WTC11 (cell line): Measurements from ENCODE around the gene NANOS2. TPM values are rescaled to one million over a fixed set of nuclear protein-coding genes. Genes with fewer than 3 reads are reported as not detected.

ENCODE experiments used
- ATAC-seq: fragments of 200-7000 bp; cut with Tn5 transposase; 2 replicates; pipeline ENCODE4 v1.10.0; 2021; ENCODE audit warnings: mild to moderate bottlenecking, moderate library complexity
- CTCF ChIA-PET: fragments of 300-600 bp; sonication (Branson Sonifier 250); formaldehyde crosslinking; loops from one replicate; lab custom pipeline; 2021; ENCODE audit warnings: antibody characterized with exemption; lab: Charles Lee
- POLR2A ChIA-PET: fragments of 350-600 bp; sonication (Branson Sonifier 250); formaldehyde crosslinking; loops from one replicate; lab custom pipeline; 2021; ENCODE audit warnings: antibody characterized with exemption; lab: Charles Lee
- DNase-seq: peaks from one replicate; pipeline ENCODE4 v3.0.0; 2021; ENCODE audit warnings: low spot score
- H3K27ac Mint-ChIP-seq: 2 replicates; pipeline ENCODE4 v1.8.0; 2021; ENCODE audit warnings: mixed read lengths
- H3K27me3 Mint-ChIP-seq: 2 replicates; pipeline ENCODE4 v1.8.0; 2021; ENCODE audit warnings: low read depth, mild to moderate bottlenecking, moderate library complexity, mixed read lengths
- H3K36me3 Mint-ChIP-seq: 2 replicates; pipeline ENCODE4 v1.8.0; 2021; ENCODE audit warnings: mixed read lengths
- H3K4me1 Mint-ChIP-seq: 2 replicates; pipeline ENCODE4 v1.8.0; 2022; ENCODE audit warnings: mixed read lengths
- H3K4me3 Mint-ChIP-seq: 2 replicates; pipeline ENCODE4 v1.8.0; 2021; ENCODE audit warnings: mild to moderate bottlenecking, moderate library complexity, mixed read lengths
- H3K9me3 Mint-ChIP-seq: 2 replicates; pipeline ENCODE4 v1.8.0; 2021; ENCODE audit warnings: mixed read lengths
- FOXP1 ChIP-seq: sonication (generic); formaldehyde crosslinking; IDR thresholded peaks from 2 replicates; pipeline ENCODE4 v1.8.0; 2022; ENCODE audit warnings: missing genetic modification reagents, mild to moderate bottlenecking, moderate library complexity, borderline replicate concordance
- GABPB1 ChIP-seq: sonication (generic); formaldehyde crosslinking; IDR thresholded peaks from 2 replicates; pipeline ENCODE4 v1.8.1; 2023; ENCODE audit warnings: mild to moderate bottlenecking, missing genetic modification reagents
- SMAD4 ChIP-seq: sonication (generic); formaldehyde crosslinking; IDR thresholded peaks from 2 replicates; pipeline ENCODE4 v1.8.0; 2022; ENCODE audit warnings: mild to moderate bottlenecking, missing genetic modification reagents
- ZNF138 ChIP-seq: sonication (generic); formaldehyde crosslinking; conservative IDR thresholded peaks from 2 replicates; pipeline ENCODE4 v1.8.1; 2022; ENCODE audit warnings: mild to moderate bottlenecking, moderate library complexity, missing genetic modification reagents
- total RNA-seq: library from RNA; stranded (reverse); gene quantifications from 3 replicates; pipeline ENCODE4 v1.2.3, GENCODE V29; 2021
- TF ChIP-seq, protein P1 (sequence below): fragments of 200-600 bp; IDR thresholded peaks from 2 replicates; pipeline ENCODE4 v1.8.0; 2022; ENCODE audit warnings: antibody characterized with exemption
- TF ChIP-seq, protein P2 (sequence below): sonication (generic); formaldehyde crosslinking; IDR thresholded peaks from 2 replicates; pipeline ENCODE4 v1.8.1; 2022; ENCODE audit warnings: mild to moderate bottlenecking, moderate library complexity, missing genetic modification reagents
- TF ChIP-seq, protein P3 (sequence below): fragments of 250-450 bp; sonication (Bioruptor Pico); IDR thresholded peaks from 2 replicates; pipeline ENCODE4 v1.9.0; 2021; ENCODE audit warnings: mild to moderate bottlenecking
- TF ChIP-seq, protein P4 (sequence below): sonication (generic); formaldehyde crosslinking; IDR thresholded peaks from 2 replicates; pipeline ENCODE4 v1.8.0; 2022; ENCODE audit warnings: mild to moderate bottlenecking, missing genetic modification reagents
- TF ChIP-seq, protein P5 (sequence below): sonication (generic); formaldehyde crosslinking; IDR thresholded peaks from 2 replicates; pipeline ENCODE4 v1.8.1; 2022; ENCODE audit warnings: mild to moderate bottlenecking, missing genetic modification reagents, moderate library complexity, borderline replicate concordance
- TF ChIP-seq, protein P6 (sequence below): fragments of 250-450 bp; sonication (Bioruptor Pico); IDR thresholded peaks from 2 replicates; pipeline ENCODE4 v1.9.0; 2021; ENCODE audit warnings: mild to moderate bottlenecking, borderline replicate concordance

NANOS2 gene
- total RNA-seq, 1 experiment from 2014 or later: 0.13 TPM

DNA sequence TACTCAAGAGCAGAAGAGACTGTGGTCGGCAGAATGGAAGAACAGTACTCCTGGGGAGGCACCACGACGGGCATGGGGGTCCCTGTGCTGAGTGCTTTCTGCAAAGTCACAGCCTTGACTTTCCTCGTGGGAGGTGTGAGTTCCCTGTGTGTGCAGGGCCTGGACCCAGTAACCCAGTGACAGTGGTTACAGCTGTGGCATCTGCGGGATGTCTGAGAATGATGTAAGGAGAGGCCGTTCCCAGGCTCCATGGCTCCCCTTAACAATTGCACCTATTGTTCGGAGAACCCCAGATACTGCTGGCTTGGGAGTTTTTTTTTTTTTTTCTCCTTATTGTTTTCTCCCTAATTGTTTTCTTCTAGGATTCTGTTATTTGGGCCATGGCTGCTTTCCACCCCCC, 5.1 kb upstream of the NANOS2 start:
- ATAC-seq (no peak), DNase-seq (no peak)
- Mint-ChIP-seq H3K27me3 (no peaks in the 10 kb centered on the region; the same call in 1 of the 2 replicates), H3K4me1 (no peaks in the 10 kb centered on the region), H3K27ac (no peak overlapping the region), H3K9me3 (no peaks in the 10 kb centered on the region), H3K4me3 (no peak overlapping the region), H3K36me3 (no peaks in the 10 kb centered on the region)
- ChIA-PET POLR2A (no interaction called here), CTCF (interaction anchor here (0.6 to 1.8 kb wide), 5 partner anchors 13 to 785 kb away, joined by 3 to 11 read pairs (median 3); no protein-coding TSS in a partner anchor)
- no peak for TF ChIP-seq SMAD4 (CRISPR knock-in tag)
- TF ChIP-seq, protein P1, sequence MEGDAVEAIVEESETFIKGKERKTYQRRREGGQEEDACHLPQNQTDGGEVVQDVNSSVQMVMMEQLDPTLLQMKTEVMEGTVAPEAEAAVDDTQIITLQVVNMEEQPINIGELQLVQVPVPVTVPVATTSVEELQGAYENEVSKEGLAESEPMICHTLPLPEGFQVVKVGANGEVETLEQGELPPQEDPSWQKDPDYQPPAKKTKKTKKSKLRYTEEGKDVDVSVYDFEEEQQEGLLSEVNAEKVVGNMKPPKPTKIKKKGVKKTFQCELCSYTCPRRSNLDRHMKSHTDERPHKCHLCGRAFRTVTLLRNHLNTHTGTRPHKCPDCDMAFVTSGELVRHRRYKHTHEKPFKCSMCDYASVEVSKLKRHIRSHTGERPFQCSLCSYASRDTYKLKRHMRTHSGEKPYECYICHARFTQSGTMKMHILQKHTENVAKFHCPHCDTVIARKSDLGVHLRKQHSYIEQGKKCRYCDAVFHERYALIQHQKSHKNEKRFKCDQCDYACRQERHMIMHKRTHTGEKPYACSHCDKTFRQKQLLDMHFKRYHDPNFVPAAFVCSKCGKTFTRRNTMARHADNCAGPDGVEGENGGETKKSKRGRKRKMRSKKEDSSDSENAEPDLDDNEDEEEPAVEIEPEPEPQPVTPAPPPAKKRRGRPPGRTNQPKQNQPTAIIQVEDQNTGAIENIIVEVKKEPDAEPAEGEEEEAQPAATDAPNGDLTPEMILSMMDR: no peak

DNA sequence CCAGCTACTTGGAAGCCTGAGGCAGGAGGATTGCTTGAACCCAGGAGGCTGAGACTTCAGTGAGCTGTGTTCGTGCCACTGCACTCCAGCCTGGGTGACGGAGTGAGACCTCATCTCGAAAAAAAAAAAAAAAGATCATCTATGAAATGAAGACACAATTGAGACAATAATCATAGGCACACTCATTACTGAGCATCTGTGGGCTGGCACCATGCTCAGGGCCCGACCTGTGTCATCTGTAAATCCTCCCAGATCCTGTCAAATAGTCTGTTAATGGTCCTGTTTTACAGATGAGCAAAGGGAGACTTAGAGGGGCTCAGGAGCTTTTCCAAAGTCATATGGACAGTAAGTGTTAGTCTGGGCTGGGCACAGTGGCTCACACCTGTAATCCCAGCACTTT, 4.1 kb upstream of the NANOS2 start:
- Mint-ChIP-seq H3K4me1 (no peaks in the 10 kb centered on the region), H3K36me3 (no peaks in the 10 kb centered on the region), H3K27me3 (no peaks in the 10 kb centered on the region; the same call in 1 of the 2 replicates), H3K9me3 (no peaks in the 10 kb centered on the region), H3K4me3 (no peak overlapping the region), H3K27ac (no peak overlapping the region)
- no peak for TF ChIP-seq ZNF138 (CRISPR knock-in tag)
- TF ChIP-seq FOXP1 (CRISPR knock-in tag): no peak
- DNase-seq (no peak), ATAC-seq (no peak)
- POLR2A ChIA-PET: interaction anchor here (0.6 kb wide), 1 partner anchor 31 kb away, joined by 4 read pairs; no protein-coding TSS in a partner anchor
- CTCF ChIA-PET: interaction anchor here (0.6 to 1.2 kb wide), 4 partner anchors 44 to 210 kb away, joined by 4 read pairs; no protein-coding TSS in a partner anchor

DNA sequence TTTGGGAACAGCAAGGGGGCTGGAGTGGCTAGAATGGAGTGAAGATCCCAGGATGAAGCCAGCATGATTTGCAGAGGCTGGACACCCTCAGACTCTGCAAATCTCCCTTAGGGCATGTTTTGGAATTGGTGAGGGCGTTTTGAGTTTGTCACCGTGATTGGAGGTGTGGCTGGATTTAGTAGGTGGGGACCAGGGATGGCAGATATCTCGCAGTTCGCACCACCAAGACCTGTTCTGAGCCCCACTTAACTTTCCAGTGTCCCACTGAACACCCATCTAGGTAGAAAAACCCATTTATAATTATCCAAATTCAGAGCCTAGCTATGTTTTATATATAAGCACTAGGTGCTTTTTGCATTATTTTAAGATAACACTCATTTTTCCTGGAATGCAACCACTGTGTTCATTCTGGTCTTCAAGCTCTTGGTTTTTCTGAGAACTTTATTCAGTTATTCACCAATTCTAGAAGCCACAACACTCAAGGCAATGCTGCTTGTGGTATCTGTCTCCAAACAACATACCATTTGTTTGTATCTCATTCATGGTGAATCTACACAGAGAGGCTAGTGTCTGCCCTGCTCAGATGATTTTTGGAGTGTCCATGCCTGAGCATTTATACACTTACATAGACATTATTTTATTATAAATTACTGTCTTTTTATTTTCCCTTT, 3.0 kb upstream of the NANOS2 start:
- no peak for ATAC-seq
- POLR2A ChIA-PET: interaction anchor here (0.7 kb wide), 1 partner anchor 99 kb away, joined by 3 read pairs; no protein-coding TSS in a partner anchor

More for the DNA sequence above, 3.0 kb upstream of the NANOS2 start:
- Mint-ChIP-seq H3K4me3 (no peak overlapping the region), H3K9me3 (no peaks in the 10 kb centered on the region), H3K36me3 (no peaks in the 10 kb centered on the region), H3K4me1 (no peaks in the 10 kb centered on the region), H3K27ac (no peak overlapping the region), H3K27me3 (peaks cover 4% of the 10 kb centered on the region)
- CTCF ChIA-PET: interaction anchor here (0.6 to 1.1 kb wide), 5 partner anchors 97 to 271 kb away, joined by 3 to 8 read pairs (median 3); no protein-coding TSS in a partner anchor
- TF ChIP-seq, protein P2, sequence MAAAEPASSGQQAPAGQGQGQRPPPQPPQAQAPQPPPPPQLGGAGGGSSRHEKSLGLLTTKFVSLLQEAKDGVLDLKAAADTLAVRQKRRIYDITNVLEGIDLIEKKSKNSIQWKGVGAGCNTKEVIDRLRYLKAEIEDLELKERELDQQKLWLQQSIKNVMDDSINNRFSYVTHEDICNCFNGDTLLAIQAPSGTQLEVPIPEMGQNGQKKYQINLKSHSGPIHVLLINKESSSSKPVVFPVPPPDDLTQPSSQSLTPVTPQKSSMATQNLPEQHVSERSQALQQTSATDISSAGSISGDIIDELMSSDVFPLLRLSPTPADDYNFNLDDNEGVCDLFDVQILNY (CRISPR knock-in tag): no peak
- TF ChIP-seq, protein P3, sequence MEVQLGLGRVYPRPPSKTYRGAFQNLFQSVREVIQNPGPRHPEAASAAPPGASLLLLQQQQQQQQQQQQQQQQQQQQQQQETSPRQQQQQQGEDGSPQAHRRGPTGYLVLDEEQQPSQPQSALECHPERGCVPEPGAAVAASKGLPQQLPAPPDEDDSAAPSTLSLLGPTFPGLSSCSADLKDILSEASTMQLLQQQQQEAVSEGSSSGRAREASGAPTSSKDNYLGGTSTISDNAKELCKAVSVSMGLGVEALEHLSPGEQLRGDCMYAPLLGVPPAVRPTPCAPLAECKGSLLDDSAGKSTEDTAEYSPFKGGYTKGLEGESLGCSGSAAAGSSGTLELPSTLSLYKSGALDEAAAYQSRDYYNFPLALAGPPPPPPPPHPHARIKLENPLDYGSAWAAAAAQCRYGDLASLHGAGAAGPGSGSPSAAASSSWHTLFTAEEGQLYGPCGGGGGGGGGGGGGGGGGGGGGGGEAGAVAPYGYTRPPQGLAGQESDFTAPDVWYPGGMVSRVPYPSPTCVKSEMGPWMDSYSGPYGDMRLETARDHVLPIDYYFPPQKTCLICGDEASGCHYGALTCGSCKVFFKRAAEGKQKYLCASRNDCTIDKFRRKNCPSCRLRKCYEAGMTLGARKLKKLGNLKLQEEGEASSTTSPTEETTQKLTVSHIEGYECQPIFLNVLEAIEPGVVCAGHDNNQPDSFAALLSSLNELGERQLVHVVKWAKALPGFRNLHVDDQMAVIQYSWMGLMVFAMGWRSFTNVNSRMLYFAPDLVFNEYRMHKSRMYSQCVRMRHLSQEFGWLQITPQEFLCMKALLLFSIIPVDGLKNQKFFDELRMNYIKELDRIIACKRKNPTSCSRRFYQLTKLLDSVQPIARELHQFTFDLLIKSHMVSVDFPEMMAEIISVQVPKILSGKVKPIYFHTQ (CRISPR knock-in tag): no peak
- TF ChIP-seq, protein P1: no peak
- TF ChIP-seq, protein P4, sequence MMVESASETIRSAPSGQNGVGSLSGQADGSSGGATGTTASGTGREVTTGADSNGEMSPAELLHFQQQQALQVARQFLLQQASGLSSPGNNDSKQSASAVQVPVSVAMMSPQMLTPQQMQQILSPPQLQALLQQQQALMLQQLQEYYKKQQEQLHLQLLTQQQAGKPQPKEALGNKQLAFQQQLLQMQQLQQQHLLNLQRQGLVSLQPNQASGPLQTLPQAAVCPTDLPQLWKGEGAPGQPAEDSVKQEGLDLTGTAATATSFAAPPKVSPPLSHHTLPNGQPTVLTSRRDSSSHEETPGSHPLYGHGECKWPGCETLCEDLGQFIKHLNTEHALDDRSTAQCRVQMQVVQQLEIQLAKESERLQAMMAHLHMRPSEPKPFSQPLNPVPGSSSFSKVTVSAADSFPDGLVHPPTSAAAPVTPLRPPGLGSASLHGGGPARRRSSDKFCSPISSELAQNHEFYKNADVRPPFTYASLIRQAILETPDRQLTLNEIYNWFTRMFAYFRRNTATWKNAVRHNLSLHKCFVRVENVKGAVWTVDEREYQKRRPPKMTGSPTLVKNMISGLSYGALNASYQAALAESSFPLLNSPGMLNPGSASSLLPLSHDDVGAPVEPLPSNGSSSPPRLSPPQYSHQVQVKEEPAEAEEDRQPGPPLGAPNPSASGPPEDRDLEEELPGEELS (CRISPR knock-in tag): no peak
- TF ChIP-seq, protein P5, sequence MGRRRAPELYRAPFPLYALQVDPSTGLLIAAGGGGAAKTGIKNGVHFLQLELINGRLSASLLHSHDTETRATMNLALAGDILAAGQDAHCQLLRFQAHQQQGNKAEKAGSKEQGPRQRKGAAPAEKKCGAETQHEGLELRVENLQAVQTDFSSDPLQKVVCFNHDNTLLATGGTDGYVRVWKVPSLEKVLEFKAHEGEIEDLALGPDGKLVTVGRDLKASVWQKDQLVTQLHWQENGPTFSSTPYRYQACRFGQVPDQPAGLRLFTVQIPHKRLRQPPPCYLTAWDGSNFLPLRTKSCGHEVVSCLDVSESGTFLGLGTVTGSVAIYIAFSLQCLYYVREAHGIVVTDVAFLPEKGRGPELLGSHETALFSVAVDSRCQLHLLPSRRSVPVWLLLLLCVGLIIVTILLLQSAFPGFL (CRISPR knock-in tag): no peak
- TF ChIP-seq, protein P6, sequence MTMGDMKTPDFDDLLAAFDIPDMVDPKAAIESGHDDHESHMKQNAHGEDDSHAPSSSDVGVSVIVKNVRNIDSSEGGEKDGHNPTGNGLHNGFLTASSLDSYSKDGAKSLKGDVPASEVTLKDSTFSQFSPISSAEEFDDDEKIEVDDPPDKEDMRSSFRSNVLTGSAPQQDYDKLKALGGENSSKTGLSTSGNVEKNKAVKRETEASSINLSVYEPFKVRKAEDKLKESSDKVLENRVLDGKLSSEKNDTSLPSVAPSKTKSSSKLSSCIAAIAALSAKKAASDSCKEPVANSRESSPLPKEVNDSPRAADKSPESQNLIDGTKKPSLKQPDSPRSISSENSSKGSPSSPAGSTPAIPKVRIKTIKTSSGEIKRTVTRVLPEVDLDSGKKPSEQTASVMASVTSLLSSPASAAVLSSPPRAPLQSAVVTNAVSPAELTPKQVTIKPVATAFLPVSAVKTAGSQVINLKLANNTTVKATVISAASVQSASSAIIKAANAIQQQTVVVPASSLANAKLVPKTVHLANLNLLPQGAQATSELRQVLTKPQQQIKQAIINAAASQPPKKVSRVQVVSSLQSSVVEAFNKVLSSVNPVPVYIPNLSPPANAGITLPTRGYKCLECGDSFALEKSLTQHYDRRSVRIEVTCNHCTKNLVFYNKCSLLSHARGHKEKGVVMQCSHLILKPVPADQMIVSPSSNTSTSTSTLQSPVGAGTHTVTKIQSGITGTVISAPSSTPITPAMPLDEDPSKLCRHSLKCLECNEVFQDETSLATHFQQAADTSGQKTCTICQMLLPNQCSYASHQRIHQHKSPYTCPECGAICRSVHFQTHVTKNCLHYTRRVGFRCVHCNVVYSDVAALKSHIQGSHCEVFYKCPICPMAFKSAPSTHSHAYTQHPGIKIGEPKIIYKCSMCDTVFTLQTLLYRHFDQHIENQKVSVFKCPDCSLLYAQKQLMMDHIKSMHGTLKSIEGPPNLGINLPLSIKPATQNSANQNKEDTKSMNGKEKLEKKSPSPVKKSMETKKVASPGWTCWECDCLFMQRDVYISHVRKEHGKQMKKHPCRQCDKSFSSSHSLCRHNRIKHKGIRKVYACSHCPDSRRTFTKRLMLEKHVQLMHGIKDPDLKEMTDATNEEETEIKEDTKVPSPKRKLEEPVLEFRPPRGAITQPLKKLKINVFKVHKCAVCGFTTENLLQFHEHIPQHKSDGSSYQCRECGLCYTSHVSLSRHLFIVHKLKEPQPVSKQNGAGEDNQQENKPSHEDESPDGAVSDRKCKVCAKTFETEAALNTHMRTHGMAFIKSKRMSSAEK (CRISPR knock-in tag): no peak
- no peak for TF ChIP-seq GABPB1 (CRISPR knock-in tag)
- no peak for DNase-seq
